ENCODE results near the gene LYRM2.

DNA sequence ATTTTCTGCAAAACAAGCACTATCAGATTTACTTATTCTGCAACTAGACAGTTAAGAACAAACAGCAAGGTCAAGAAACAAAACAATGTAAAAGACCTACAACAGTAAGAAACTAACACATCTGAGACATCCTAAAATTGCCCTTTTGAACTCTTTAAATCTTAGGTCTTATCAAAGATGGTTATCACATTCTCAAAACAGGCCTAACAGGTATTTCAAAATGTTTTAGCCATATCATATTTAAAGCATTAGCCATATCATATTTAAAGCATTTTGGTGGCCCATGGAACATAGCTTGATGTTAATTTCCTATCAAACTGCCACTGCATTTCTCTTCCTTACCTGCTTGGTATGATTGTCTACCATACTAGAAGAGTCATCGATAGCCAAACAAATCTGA is 11.1 kb upstream of the LYRM2 start:
- TF ChIP-seq POLR2AphosphoS5 (IDR thresholded peaks at IDR 0.05; ENCODE audit: low read depth, low read length) (no peak), POLR2A (IDR thresholded peaks at IDR 0.05; ENCODE audit: low read depth, low read length) (no peak), TAF1 (IDR thresholded peaks at IDR 0.05; ENCODE audit: borderline replicate concordance, low read depth, low read length) (no peak)

Data from GM12892 (cell line).